Gastroesophageal sphincter (tissue), 3 donors: ENCODE results near the gene ZNF778.

Source experiments
- EP300 ChIP-seq: sonication (generic); formaldehyde crosslinking; IDR thresholded peaks from one replicate; pipeline ENCODE4 v1.6.1; 2017; ENCODE audit warnings: antibody characterized with exemption, mild to moderate bottlenecking
- POLR2A ChIP-seq, 2 donors: fragments of 450-650 bp; IDR thresholded peaks; one replicate each; pipeline ENCODE4 v1.6.1; 2017; ENCODE audit warnings: antibody characterized with exemption in 2 of 2, mild to moderate bottlenecking in 2 of 2, moderate library complexity in 1 of 2
- TF ChIP-seq, protein P1 (sequence below), 4 experiments: fragments of 200-600 bp in 2 of 4; fragments of 450-650 bp in 2 of 4; sonication (generic) in 1 of 4; IDR thresholded peaks; one replicate each; pipeline ENCODE4 v1.5.1; 2017 to 2019; ENCODE audit warnings: antibody characterized with exemption in 4 of 4, mild to moderate bottlenecking in 2 of 4, moderate library complexity in 2 of 4

DNA sequence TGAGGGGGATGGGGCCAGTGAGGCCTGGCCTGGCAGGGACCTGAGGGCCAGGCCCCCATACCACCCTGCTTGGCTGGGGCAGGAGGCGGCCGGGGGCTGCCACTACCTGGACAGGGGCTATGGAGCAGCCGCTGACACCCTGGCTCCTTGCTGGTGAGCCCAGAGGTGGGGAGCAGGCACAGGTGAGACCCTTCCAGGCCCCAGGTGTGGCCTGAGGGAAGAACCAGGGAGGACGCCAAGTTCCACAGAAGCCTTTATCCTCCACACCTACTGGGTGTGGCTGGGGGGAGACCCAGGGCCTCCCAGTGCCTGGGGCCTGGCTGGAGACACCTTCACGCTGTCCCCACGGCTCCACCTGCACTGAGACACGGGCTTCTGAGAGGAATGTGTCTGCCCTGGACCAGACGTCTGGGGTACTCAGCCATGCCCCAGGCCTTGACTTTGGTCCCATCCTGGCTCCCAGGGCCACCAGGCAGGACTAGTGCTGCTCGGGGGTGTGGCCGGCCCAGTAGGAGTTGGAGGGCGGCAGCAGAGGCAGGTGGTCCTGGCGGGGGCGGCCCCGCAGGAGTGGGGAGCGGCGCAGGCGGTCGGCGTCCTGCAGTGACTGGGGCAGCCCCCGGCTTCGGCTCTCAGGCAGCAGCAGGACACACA is 21.9 kb upstream of the ZNF778 start:
- TF ChIP-seq EP300 (no peak), POLR2A (IDR thresholded peaks at IDR 0.05) (no peak)
- TF ChIP-seq, protein P1, sequence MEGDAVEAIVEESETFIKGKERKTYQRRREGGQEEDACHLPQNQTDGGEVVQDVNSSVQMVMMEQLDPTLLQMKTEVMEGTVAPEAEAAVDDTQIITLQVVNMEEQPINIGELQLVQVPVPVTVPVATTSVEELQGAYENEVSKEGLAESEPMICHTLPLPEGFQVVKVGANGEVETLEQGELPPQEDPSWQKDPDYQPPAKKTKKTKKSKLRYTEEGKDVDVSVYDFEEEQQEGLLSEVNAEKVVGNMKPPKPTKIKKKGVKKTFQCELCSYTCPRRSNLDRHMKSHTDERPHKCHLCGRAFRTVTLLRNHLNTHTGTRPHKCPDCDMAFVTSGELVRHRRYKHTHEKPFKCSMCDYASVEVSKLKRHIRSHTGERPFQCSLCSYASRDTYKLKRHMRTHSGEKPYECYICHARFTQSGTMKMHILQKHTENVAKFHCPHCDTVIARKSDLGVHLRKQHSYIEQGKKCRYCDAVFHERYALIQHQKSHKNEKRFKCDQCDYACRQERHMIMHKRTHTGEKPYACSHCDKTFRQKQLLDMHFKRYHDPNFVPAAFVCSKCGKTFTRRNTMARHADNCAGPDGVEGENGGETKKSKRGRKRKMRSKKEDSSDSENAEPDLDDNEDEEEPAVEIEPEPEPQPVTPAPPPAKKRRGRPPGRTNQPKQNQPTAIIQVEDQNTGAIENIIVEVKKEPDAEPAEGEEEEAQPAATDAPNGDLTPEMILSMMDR (IDR thresholded peaks at IDR 0.05) = no peak
